GM12878 (cell line): ENCODE data around the gene NRIP3. TPM values are rescaled to one million over a fixed set of nuclear protein-coding genes. Genes with fewer than 3 reads are reported as not detected.

ENCODE experiments used
- ATAC-seq: fragments of 200-7000 bp; cut with Tn5 transposase; 3 replicates; pipeline ENCODE4 v1.9.1; 2020; ENCODE audit warnings: mild to moderate bottlenecking, moderate library complexity
- BruUV-seq: library from RNA; stranded (reverse); fragments of 400-500 nt; replicated peaks from 2 replicates; lab custom pipeline; 2021; lab: Mats Ljungman, UMichigan
- CTCF ChIA-PET: fragments of 300-600 bp; sonication (Branson Sonifier 250); formaldehyde crosslinking; extraction: SDS; loops from one replicate; lab custom pipeline; 2021; ENCODE audit warnings: inconsistent platforms; lab: Yijun Ruan, JAX
- POLR2A ChIA-PET: fragments of 350-600 bp; formaldehyde crosslinking; extraction: SDS; loops from one replicate; lab custom pipeline; 2021; ENCODE audit warnings: inconsistent platforms; lab: Charles Lee
- RAD21 ChIA-PET: fragments of 300-600 bp; sonication (Branson Sonifier 250); formaldehyde crosslinking; loops from one replicate; lab custom pipeline; 2023; ENCODE audit warnings: antibody characterized with exemption; ENCODE audit not compliant: unreplicated experiment; lab: Charles Lee
- SMC1A ChIA-PET: fragments of 300-600 bp; sonication (Branson Sonifier 250); formaldehyde crosslinking; loops from one replicate; lab custom pipeline; 2023; ENCODE audit not compliant: unreplicated experiment, uncharacterized antibody; lab: Charles Lee
- DNase-seq: peaks from one replicate; pipeline ENCODE4 v3.0.0-alpha.2; 2011; ENCODE audit warnings: low read depth, low spot score
- FAIRE-seq: peaks from 3 replicates; lab custom pipeline; 2011; peaks lifted over from hg19 to GRCh38; lab: Jason Lieb, UNC
- H2AFZ ChIP-seq: 2 replicates; pipeline ENCODE4 v1.6.0; 2011; ENCODE audit warnings: low read depth, low read length, control low read depth; ENCODE audit not compliant: control insufficient read depth
- H3K27ac ChIP-seq: 2 replicates; pipeline ENCODE4 v1.5.1; 2011; ENCODE audit warnings: control low read depth; ENCODE audit not compliant: control insufficient read depth, insufficient read depth
- H3K27me3 ChIP-seq, 2 experiments: replicated peaks in 1 of 2; 2 replicates each; pipeline versions ENCODE4 v1.6.0 to v1.6.1; 2011; ENCODE audit warnings: low read length in 1 of 2; ENCODE audit not compliant: control insufficient read depth in 2 of 2, insufficient read depth in 2 of 2
- H3K36me3 ChIP-seq, 2 experiments: 2 replicates each; pipeline ENCODE4 v1.5.1; 2011; ENCODE audit warnings: low read length in 1 of 2; ENCODE audit not compliant: control insufficient read depth in 2 of 2, insufficient read depth in 2 of 2
- H3K4me1 ChIP-seq: 2 replicates; pipeline ENCODE4 v1.6.1; 2011; ENCODE audit warnings: mild to moderate bottlenecking, low read length, moderate library complexity, mixed read lengths; ENCODE audit not compliant: control insufficient read depth, insufficient read depth
- H3K4me2 ChIP-seq: 2 replicates; pipeline ENCODE4 v1.6.0; 2011; ENCODE audit warnings: control low read depth; ENCODE audit not compliant: control insufficient read depth, insufficient read depth
- H3K4me3 ChIP-seq: fragments of 200-600 bp; sonication (generic); 2 replicates; pipeline ENCODE4 v1.5.1; 2016
- H3K79me2 ChIP-seq: 2 replicates; pipeline ENCODE4 v1.6.0; 2011; ENCODE audit warnings: low read length; ENCODE audit not compliant: control insufficient read depth, insufficient read depth
- H3K9ac ChIP-seq: 2 replicates; pipeline ENCODE4 v1.8.0; 2011; ENCODE audit warnings: low read length, control low read depth, mixed read lengths; ENCODE audit not compliant: control insufficient read depth, insufficient read depth
- H3K9me3 ChIP-seq: replicated peaks from 3 replicates; pipeline ENCODE4 v1.5.1; 2011; ENCODE audit warnings: mild to moderate bottlenecking, low read length; ENCODE audit not compliant: control insufficient read depth, insufficient read depth
- H4K20me1 ChIP-seq: 2 replicates; pipeline ENCODE4 v1.6.0; 2011; ENCODE audit not compliant: control insufficient read depth, insufficient read depth
- IRF4 ChIP-seq: IDR thresholded peaks from 2 replicates; pipeline ENCODE4 v1.6.1; 2011; ENCODE audit warnings: low read depth, low read length
- POU2F2 ChIP-seq: IDR thresholded peaks from 3 replicates; pipeline ENCODE4 v1.6.1; 2011; ENCODE audit warnings: low read depth, mild to moderate bottlenecking, low read length, borderline replicate concordance
- RAD21 ChIP-seq: IDR thresholded peaks from 2 replicates; pipeline ENCODE4 v1.6.1; 2011; ENCODE audit warnings: mild to moderate bottlenecking, low read depth, low read length, moderate library complexity; ENCODE audit not compliant: insufficient read depth
- RUNX3 ChIP-seq: IDR thresholded peaks from 2 replicates; pipeline ENCODE4 v1.6.1; 2012; ENCODE audit warnings: low read length, inconsistent platforms
- SMAD5 ChIP-seq: IDR thresholded peaks from 2 replicates; pipeline ENCODE4 v1.6.1; 2016; ENCODE audit warnings: antibody characterized with exemption, low read depth
- SMC3 ChIP-seq: IDR thresholded peaks from 2 replicates; pipeline ENCODE4 v1.6.1; 2011; ENCODE audit warnings: low read length, improper control_type of control experiment, borderline replicate concordance
- ZZZ3 ChIP-seq: IDR thresholded peaks from 2 replicates; pipeline ENCODE4 v1.6.1; 2011; ENCODE audit warnings: low read depth; ENCODE audit not compliant: control insufficient read depth, insufficient read length
- WGBS: methylation state at CpG from one replicate; pipeline ENCODE4 v1.1.6; 2016; ENCODE audit warnings: low lambda C conversion rate; ENCODE audit not compliant: insufficient replicate concordance, insufficient coverage; ENCODE audit errors: missing lambda C conversion rate; 5-methylcytosine and 5-hydroxymethylcytosine counted together
- in situ Hi-C: fragments of 300-500 bp; cut with MboI; formaldehyde crosslinking; loops from 9 replicates; pipeline ENCODE4 v1.14.3; 2018; ENCODE audit warnings: mixed read lengths
- intact Hi-C: fragments of 100-400 bp; cut with micrococcal nuclease; formaldehyde crosslinking; loops from one replicate; pipeline ENCODE4 v1.14.2; 2022; ENCODE audit not compliant: unreplicated experiment
- polyA plus RNA-seq, 11 experiments: library from polyadenylated mRNA; depleted of rRNA in 4 of 11; unstranded in 6 of 11; stranded (reverse) in 5 of 11; fragments of >200 nt; fragmentation: Nextera tagmentation in 4 of 11; fragmentation: Illumina TruSeq in 1 of 11; extraction: Ambion mirVana in 4 of 11; extraction: Trizol in 1 of 11; gene quantifications; 1 replicate in 1 of 11; 2 replicates in 10 of 11; pipeline versions ENCODE4 v1.2.1 to v1.2.3, GENCODE V29; 2011 to 2016; ENCODE audit warnings: inconsistent platforms in 2 of 11, missing spikeins in 2 of 11, low read depth in 1 of 11
- total RNA-seq, 4 experiments: library from RNA; depleted of rRNA in 3 of 4; stranded (reverse); fragments of >200 nt in 3 of 4; fragmentation: Illumina TruSeq in 1 of 4; extraction: Trizol in 1 of 4; gene quantifications; 2 replicates each; pipeline versions ENCODE4 v1.2.1 to v1.2.3, GENCODE V29; 2013 to 2021
- TF ChIP-seq, protein P1 (sequence below): fragments of 450-650 bp; IDR thresholded peaks from 2 replicates; pipeline ENCODE4 v1.6.1; 2017; ENCODE audit warnings: mild to moderate bottlenecking, low read depth, inconsistent platforms; ENCODE audit not compliant: poor library complexity, severe bottlenecking
- TF ChIP-seq, protein P2 (sequence below), 3 experiments: IDR thresholded peaks in 2 of 3; conservative IDR thresholded peaks in 1 of 3; 2 replicates each; pipeline ENCODE4 v1.5.1; 2011; ENCODE audit warnings: low read depth in 3 of 3, low read length in 3 of 3, mild to moderate bottlenecking in 3 of 3, control low read depth in 2 of 3, moderate library complexity in 2 of 3, inconsistent platforms in 1 of 3, mixed read lengths in 1 of 3; ENCODE audit not compliant: control insufficient read depth in 2 of 3, insufficient read depth in 1 of 3; ENCODE audit errors: extremely low read depth in 1 of 3

The NRIP3 gene
- total and polyA plus RNA-seq, 10 of the 15 experiments (the other 5 are each of a cell fraction or from before 2014, with no cell fraction given): under 0.01 to 0.25 (median 0.09) TPM; not detected in 7

DNA sequence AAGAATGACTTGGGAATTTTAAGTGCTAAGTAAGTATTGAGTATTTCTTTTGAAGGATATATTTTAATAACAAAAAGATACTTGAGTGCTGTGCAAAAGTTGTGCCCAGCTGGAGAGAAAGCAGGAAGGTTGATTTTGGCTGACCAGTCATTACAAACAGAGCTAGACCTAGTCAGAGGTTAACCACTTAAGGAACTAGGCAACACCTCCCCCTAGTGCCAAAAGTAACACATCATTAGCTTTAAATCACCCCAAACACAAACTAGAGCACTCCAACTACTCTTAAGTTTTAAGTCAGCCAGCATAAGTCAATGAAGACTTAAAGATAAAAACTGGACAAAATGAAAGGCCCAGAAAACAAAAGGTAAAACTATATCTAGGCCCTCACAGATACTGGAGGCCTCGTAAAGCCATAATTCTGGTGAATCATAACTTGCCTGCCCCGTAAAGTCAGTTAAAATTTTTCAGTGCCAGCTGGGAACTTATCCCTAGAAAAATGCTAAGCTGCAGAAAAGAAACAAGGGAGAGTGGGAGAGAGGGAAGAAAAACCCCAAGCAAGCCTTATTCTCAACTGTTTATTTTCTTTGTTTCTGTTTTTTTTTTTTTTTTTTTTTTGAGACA is 44.1 kb downstream of the NRIP3 start:
- TF ChIP-seq ZZZ3: no peak
- TF ChIP-seq, protein P1, sequence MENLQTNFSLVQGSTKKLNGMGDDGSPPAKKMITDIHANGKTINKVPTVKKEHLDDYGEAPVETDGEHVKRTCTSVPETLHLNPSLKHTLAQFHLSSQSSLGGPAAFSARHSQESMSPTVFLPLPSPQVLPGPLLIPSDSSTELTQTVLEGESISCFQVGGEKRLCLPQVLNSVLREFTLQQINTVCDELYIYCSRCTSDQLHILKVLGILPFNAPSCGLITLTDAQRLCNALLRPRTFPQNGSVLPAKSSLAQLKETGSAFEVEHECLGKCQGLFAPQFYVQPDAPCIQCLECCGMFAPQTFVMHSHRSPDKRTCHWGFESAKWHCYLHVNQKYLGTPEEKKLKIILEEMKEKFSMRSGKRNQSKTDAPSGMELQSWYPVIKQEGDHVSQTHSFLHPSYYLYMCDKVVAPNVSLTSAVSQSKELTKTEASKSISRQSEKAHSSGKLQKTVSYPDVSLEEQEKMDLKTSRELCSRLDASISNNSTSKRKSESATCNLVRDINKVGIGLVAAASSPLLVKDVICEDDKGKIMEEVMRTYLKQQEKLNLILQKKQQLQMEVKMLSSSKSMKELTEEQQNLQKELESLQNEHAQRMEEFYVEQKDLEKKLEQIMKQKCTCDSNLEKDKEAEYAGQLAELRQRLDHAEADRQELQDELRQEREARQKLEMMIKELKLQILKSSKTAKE: peak; percentile 36
- peak; percentile 83 for TF ChIP-seq RAD21
- TF ChIP-seq IRF4: peak; percentile 49; the same call in 1 of the 2 replicates
- TF ChIP-seq SMAD5: no peak
- TF ChIP-seq, protein P2, sequence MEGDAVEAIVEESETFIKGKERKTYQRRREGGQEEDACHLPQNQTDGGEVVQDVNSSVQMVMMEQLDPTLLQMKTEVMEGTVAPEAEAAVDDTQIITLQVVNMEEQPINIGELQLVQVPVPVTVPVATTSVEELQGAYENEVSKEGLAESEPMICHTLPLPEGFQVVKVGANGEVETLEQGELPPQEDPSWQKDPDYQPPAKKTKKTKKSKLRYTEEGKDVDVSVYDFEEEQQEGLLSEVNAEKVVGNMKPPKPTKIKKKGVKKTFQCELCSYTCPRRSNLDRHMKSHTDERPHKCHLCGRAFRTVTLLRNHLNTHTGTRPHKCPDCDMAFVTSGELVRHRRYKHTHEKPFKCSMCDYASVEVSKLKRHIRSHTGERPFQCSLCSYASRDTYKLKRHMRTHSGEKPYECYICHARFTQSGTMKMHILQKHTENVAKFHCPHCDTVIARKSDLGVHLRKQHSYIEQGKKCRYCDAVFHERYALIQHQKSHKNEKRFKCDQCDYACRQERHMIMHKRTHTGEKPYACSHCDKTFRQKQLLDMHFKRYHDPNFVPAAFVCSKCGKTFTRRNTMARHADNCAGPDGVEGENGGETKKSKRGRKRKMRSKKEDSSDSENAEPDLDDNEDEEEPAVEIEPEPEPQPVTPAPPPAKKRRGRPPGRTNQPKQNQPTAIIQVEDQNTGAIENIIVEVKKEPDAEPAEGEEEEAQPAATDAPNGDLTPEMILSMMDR (IDR thresholded peaks at IDR 0.05 in 2 of 3, conservative IDR thresholded peaks at IDR 0.05 in 1 of 3; ENCODE audit: control insufficient read depth in 2 of 3, extremely low read depth in 1 of 3, insufficient read depth in 1 of 3, low read depth in 3 of 3, low read length in 3 of 3): peak; percentile 61 to 86 (median 72); a peak in 5 of 6 replicates
- TF ChIP-seq POU2F2: 0 out of 3 replicates have a peak, but pooled peaks have one; percentile 40
- TF ChIP-seq RUNX3: peak; percentile 56
- TF ChIP-seq SMC3: peak; percentile 64; the same call in 1 of the 2 replicates
- Histone ChIP-seq H4K20me1 (no peaks in the 10 kb centered on the region), H2AFZ (no peak overlapping the region), H3K4me1 (peaks cover 5% of the 10 kb centered on the region; the same call in 1 of the 2 replicates), H3K79me2 (peaks cover 36% of the 10 kb centered on the region), H3K4me3 (no peak overlapping the region), H3K9ac (no peak overlapping the region), H3K4me2 (0 out of 2 replicates have a peak overlapping the region, but pooled peaks have one; percentile 1), H3K36me3 (peaks cover under 1 to 2% of the 10 kb centered on the region in 2 experiments; a peak in 1 of 4 replicates), H3K27me3 (no peaks in the 10 kb centered on the region), H3K27ac (no peak overlapping the region), H3K9me3 (no peaks in the 10 kb centered on the region)
- in situ Hi-C loops (loop anchor here (5.0 kb wide), 1 partner anchor 277 kb away; the partner anchor contains the start of genes RPL27A and TRIM66), intact Hi-C loops (loop anchor here (1.0 to 10.0 kb wide), 5 partner anchors 45 to 735 kb away; a partner anchor contains a TSS)
- CTCF ChIA-PET: interaction anchor here (0.6 to 7.8 kb wide), 53 partner anchors 10 to 767 kb away, joined by 3 to 196 read pairs (median 4); partner anchors contain the start of genes AKIP1, ASCL3, RPL27A and STK33
- ATAC-seq (peak; percentile 57), DNase-seq (peak; percentile 65), FAIRE-seq (peak; percentile 89)
- WGBS: 26% methylated on average over 2 of the region's 2 CpGs
- BruUV-seq: no TSS peak
- RAD21 ChIA-PET: interaction anchor here (0.6 to 3.7 kb wide), 28 partner anchors 17 to 730 kb away, joined by 3 to 97 read pairs (median 4); partner anchors contain the start of genes AKIP1, ASCL3, RPL27A and TRIM66
- SMC1A ChIA-PET: interaction anchor here (0.7 to 3.5 kb wide), 45 partner anchors 9 to 546 kb away, joined by 3 to 77 read pairs (median 5); no protein-coding TSS in a partner anchor
- POLR2A ChIA-PET: interaction anchor here (0.5 to 1.4 kb wide), 10 partner anchors 9 to 414 kb away, joined by 3 to 7 read pairs (median 4); partner anchors contain the start of gene AKIP1
